Suprapubic skin (tissue), 4 donors: ENCODE data around the gene PRKAR2B. TPM values are rescaled to one million over a fixed set of nuclear protein-coding genes. Genes with fewer than 3 reads are reported as not detected.

Experiments
- DNase-seq, 2 donors: peaks; one replicate each; pipeline ENCODE4 v3.0.0-alpha.2; 2019; ENCODE audit warnings: low spot score in 2 of 2
- H3K27ac ChIP-seq: fragments of 200-600 bp; sonication (generic); one replicate; pipeline ENCODE4 v1.5.1; 2019
- H3K27me3 ChIP-seq: fragments of 200-600 bp; sonication (generic); one replicate; pipeline ENCODE4 v1.5.1; 2019
- H3K36me3 ChIP-seq: fragments of 200-600 bp; sonication (generic); one replicate; pipeline ENCODE4 v1.5.1; 2019
- H3K4me1 ChIP-seq: fragments of 200-600 bp; sonication (generic); one replicate; pipeline ENCODE4 v1.5.1; 2019
- H3K4me3 ChIP-seq: fragments of 200-600 bp; sonication (generic); one replicate; pipeline ENCODE4 v1.5.1; 2019; ENCODE audit warnings: mild to moderate bottlenecking
- H3K9me3 ChIP-seq: fragments of 200-600 bp; sonication (generic); one replicate; pipeline ENCODE4 v1.5.1; 2019
- EP300 ChIP-seq: sonication (generic); formaldehyde crosslinking; IDR thresholded peaks from one replicate; pipeline ENCODE4 v1.6.1; 2017; ENCODE audit warnings: antibody characterized with exemption
- POLR2A ChIP-seq, 2 donors: fragments of 450-650 bp; IDR thresholded peaks; one replicate each; pipeline ENCODE4 v1.6.1; 2017; ENCODE audit warnings: antibody characterized with exemption in 2 of 2, mild to moderate bottlenecking in 2 of 2, moderate library complexity in 2 of 2
- POLR2AphosphoS5 ChIP-seq, 3 donors: sonication (generic); formaldehyde crosslinking; IDR thresholded peaks; one replicate each; pipeline ENCODE4 v1.6.1; 2017; ENCODE audit warnings: antibody characterized with exemption in 3 of 3
- WGBS: methylation state at CpG from one replicate; pipeline ENCODE4 v1.1.5; 2018; 5-methylcytosine and 5-hydroxymethylcytosine counted together
- total RNA-seq, 4 donors: library from RNA; depleted of rRNA; stranded (reverse); fragments of >200 nt; gene quantifications; one replicate each; pipeline ENCODE4 v1.1.0, GENCODE V29; 2016
- TF ChIP-seq, protein P1 (sequence below), 2 donors: fragments of 200-600 bp in 1 of 2; fragments of 450-650 bp in 1 of 2; sonication (generic) in 1 of 2; IDR thresholded peaks; one replicate each; pipeline ENCODE4 v1.5.1; 2016 to 2019; ENCODE audit warnings: antibody characterized with exemption in 2 of 2, mild to moderate bottlenecking in 1 of 2, moderate library complexity in 1 of 2

PRKAR2B gene
- total RNA-seq, 4 donors from 2014 or later: 4.2 to 10.8 (median 6.2) TPM

DNA sequence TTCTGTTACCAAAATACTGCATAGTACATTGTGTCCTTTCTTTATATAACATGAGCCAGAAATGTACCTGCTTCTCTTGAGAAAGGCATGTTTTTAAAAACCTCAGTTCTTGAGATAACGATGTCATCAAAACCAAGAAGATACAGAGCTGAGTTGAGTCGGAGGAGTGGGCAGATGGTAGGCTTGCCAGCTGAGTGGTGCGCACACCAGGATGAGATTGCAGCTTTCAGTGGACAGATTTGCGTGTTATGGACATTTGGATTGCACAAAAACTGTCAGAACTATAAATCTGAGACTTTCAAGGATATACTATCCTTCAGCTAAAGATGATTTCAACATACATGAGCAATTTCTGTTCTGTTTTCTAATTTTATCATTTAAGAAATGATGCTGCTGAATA lies 25.0 kb downstream of the PRKAR2B start:
- Histone ChIP-seq H3K4me1 (no peaks in the 10 kb centered on the region), H3K27ac (no peak overlapping the region), H3K4me3 (no peak overlapping the region), H3K9me3 (no peaks in the 10 kb centered on the region), H3K36me3 (no peaks in the 10 kb centered on the region), H3K27me3 (no peaks in the 10 kb centered on the region)
- DNase-seq: no peak
- no peak for TF ChIP-seq POLR2A (IDR thresholded peaks at IDR 0.05)
- no peak for TF ChIP-seq EP300
- TF ChIP-seq, protein P1, sequence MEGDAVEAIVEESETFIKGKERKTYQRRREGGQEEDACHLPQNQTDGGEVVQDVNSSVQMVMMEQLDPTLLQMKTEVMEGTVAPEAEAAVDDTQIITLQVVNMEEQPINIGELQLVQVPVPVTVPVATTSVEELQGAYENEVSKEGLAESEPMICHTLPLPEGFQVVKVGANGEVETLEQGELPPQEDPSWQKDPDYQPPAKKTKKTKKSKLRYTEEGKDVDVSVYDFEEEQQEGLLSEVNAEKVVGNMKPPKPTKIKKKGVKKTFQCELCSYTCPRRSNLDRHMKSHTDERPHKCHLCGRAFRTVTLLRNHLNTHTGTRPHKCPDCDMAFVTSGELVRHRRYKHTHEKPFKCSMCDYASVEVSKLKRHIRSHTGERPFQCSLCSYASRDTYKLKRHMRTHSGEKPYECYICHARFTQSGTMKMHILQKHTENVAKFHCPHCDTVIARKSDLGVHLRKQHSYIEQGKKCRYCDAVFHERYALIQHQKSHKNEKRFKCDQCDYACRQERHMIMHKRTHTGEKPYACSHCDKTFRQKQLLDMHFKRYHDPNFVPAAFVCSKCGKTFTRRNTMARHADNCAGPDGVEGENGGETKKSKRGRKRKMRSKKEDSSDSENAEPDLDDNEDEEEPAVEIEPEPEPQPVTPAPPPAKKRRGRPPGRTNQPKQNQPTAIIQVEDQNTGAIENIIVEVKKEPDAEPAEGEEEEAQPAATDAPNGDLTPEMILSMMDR (IDR thresholded peaks at IDR 0.05): no peak
- TF ChIP-seq POLR2AphosphoS5 (IDR thresholded peaks at IDR 0.05): no peak
- WGBS: 78% methylated on average over 4 of the region's 4 CpGs

DNA sequence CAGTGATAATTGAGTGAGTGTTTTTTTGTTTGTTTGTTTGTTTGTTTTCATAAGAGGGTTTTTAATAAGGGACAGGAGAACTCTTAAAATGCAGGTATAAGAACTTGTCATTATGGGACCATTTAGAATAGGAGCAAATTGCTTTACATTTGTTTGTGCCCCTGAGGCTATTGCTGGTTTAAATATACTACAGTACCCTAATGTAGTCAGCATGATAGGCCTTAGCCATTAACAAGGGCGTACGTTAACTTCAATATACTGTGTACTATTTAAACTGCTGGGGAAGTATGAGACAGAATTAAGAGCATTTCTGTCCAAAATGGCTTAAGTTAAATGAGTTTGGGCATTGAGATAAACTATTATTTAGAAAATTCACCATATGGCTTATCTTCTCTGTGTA lies 26.2 kb downstream of the PRKAR2B start:
- TF ChIP-seq POLR2AphosphoS5 (IDR thresholded peaks at IDR 0.05) (no peak), EP300 (no peak), POLR2A (IDR thresholded peaks at IDR 0.05) (no peak)
- TF ChIP-seq, protein P1 (IDR thresholded peaks at IDR 0.05): no peak

DNA sequence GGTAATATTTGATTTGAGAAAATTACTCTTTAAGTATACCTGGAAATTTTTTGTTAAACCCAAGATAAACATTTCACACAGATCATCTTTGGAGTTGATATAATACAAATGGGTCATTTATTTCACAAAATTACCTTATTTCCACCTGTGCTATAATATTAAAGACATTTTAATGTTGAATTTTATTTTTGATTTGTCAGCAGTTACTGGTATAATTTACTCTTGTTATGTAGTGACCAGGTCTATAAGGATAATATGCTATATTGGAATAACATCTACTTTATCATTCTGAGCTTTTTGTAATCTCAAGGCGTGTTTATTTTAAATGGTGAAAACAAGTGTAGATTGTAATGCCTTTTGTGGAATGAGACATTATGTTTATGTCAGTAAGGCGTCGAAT lies 26.6 kb downstream of the PRKAR2B start:
- Histone ChIP-seq H3K36me3 (no peaks in the 10 kb centered on the region), H3K4me3 (no peak overlapping the region), H3K27ac (no peak overlapping the region), H3K9me3 (no peaks in the 10 kb centered on the region), H3K27me3 (no peaks in the 10 kb centered on the region), H3K4me1 (no peaks in the 10 kb centered on the region)
- TF ChIP-seq, protein P1 (IDR thresholded peaks at IDR 0.05): no peak
- TF ChIP-seq POLR2AphosphoS5 (IDR thresholded peaks at IDR 0.05) (no peak), POLR2A (IDR thresholded peaks at IDR 0.05) (no peak), EP300 (no peak)
- 92% methylated on average over 3 of the region's 3 CpGs for WGBS
- DNase-seq: no peak

More for the DNA sequence above, 26.2 kb downstream of the PRKAR2B start:
- no peak for DNase-seq
- Histone ChIP-seq H3K27me3 (no peaks in the 10 kb centered on the region), H3K4me1 (no peaks in the 10 kb centered on the region), H3K27ac (no peak overlapping the region), H3K36me3 (no peaks in the 10 kb centered on the region), H3K4me3 (no peak overlapping the region), H3K9me3 (no peaks in the 10 kb centered on the region)
- WGBS: 91% methylated on average over 2 of the region's 2 CpGs

DNA sequence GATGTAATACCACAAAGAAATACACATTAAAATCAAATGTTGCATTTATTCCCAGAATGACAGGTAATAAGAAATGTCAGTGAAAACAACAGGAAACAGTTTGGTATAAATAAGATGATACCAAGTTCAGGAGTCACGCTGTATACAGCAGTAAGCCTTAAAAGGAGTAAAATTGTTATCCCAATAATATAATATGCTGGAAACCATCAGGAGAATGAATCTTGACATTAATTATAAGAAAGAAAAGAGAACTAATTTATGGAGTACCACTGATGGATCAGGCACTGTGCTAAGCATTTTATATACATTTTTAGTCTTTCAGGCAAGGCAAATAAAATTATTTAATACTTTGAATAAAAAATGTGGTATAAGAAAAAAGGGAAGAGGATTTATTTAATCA lies 27.6 kb downstream of the PRKAR2B start:
- no peak for DNase-seq
- Histone ChIP-seq H3K4me3 (no peak overlapping the region), H3K9me3 (no peaks in the 10 kb centered on the region), H3K4me1 (no peaks in the 10 kb centered on the region), H3K27ac (no peak overlapping the region), H3K27me3 (no peaks in the 10 kb centered on the region), H3K36me3 (no peaks in the 10 kb centered on the region)
- TF ChIP-seq, protein P1 (IDR thresholded peaks at IDR 0.05): no peak
- TF ChIP-seq POLR2AphosphoS5 (IDR thresholded peaks at IDR 0.05) (no peak), EP300 (no peak), POLR2A (IDR thresholded peaks at IDR 0.05) (no peak)
- 93% methylated on average over 1 of the region's 1 CpG for WGBS

DNA sequence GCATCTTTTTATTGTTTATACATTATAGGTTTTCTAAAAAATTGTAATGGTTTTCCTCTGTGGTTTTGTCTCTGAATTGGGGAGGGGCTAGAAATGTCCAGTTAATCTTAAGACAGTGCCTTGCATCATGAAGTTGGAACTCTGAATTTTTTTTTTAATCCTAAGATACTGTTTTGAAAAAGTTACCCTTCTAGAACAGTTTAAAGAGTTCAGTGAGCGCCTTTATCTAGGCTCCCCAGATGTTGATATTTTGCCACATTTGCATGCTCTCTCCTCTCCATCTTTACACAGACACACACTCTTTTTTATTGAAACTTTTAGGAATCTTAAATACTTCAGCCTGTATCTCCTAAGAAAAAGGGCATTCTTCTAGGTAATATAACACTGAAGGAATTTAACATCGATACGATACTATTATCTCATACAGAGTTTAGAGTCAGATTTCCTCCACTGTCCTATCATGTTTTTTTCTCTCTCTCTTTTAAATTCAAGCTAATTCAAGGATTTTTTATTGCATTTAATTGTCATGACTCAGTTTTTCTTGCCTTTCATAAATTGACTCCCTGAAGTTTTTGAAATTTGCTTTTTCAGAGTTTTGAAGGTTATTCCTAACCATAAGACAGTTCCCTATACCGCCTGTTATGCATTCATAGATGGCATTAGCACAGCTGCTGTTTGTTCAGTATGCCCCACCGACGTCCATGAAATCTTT lies 31.5 kb downstream of the PRKAR2B start:
- Histone ChIP-seq H3K36me3 (no peaks in the 10 kb centered on the region), H3K9me3 (no peaks in the 10 kb centered on the region), H3K27me3 (no peaks in the 10 kb centered on the region), H3K4me1 (no peaks in the 10 kb centered on the region), H3K4me3 (no peak overlapping the region), H3K27ac (no peak overlapping the region)
- WGBS: 90% methylated on average over 6 of the region's 6 CpGs
- DNase-seq: no peak
- TF ChIP-seq, protein P1 (IDR thresholded peaks at IDR 0.05): no peak
- no peak for TF ChIP-seq POLR2A (IDR thresholded peaks at IDR 0.05)
- no peak for TF ChIP-seq EP300
- no peak for TF ChIP-seq POLR2AphosphoS5 (IDR thresholded peaks at IDR 0.05)
